NCI-H2227 treated with DMSO at 0.1 percent for 48 hours (cell line): Measurements from ENCODE around the gene ICAM4.
"Not testable (repeated sequence)": the region's sequence is repeated elsewhere in the genome, so short reads cannot be mapped to it uniquely, and the experiment has no call there.

Experiments used
- DNase-seq: peaks from one replicate; lab custom pipeline; 2025; lab: John Stamatoyannopoulos, UW

The ICAM4 gene

GRCh38 chr19:10318807-10319682 lies 32.3 kb downstream of the ICAM4 start:
- DNase-seq = no peak

- no peak for DNase-seq
Measured at GRCh38 chr19:10320602-10321416, 34.1 kb downstream of the ICAM4 start.

GRCh38 chr19:10321417-10321797 lies 34.7 kb downstream of the ICAM4 start:
- no peak for DNase-seq

- no peak for DNase-seq
Measured at GRCh38 chr19:10321874-10322835, 35.4 kb downstream of the ICAM4 start.

GRCh38 chr19:10325732-10326131 lies 39.0 kb downstream of the ICAM4 start:
- DNase-seq = no peak

- DNase-seq = no peak
Measured at GRCh38 chr19:10327793-10328192, 41.0 kb downstream of the ICAM4 start.

- DNase-seq = no peak
Measured at GRCh38 chr19:10328558-10329429, 42.0 kb downstream of the ICAM4 start.

GRCh38 chr19:10329555-10329954 lies 42.8 kb downstream of the ICAM4 start:
- no peak for DNase-seq

GRCh38 chr19:10332158-10332964 lies 45.6 kb downstream of the ICAM4 start:
- no peak for DNase-seq

GRCh38 chr19:10332965-10333757 lies 46.4 kb downstream of the ICAM4 start, which contains the start of gene RAVER1:
TSS of gene RAVER1 (minus strand) at chr19:10333529. CDS start at chr19:10333507, 22 bp downstream.
- DNase-seq = peak; percentile 88

- DNase-seq = no peak
Measured at GRCh38 chr19:10333758-10334587, 47.2 kb downstream of the ICAM4 start.

- peak; percentile 35 for DNase-seq
Measured at GRCh38 chr19:10334588-10335351, 48.0 kb downstream of the ICAM4 start.

GRCh38 chr19:10335352-10335985 lies 48.7 kb downstream of the ICAM4 start:
- DNase-seq = no peak

GRCh38 chr19:10336725-10337124 lies 50.0 kb downstream of the ICAM4 start:
- not testable (repeated sequence) for DNase-seq
